Fibroblast of peridontal ligament (primary cell): ENCODE measurements around the gene MC3R.
"Not testable (repeated sequence)": the region's sequence is repeated elsewhere in the genome, so short reads cannot be mapped to it uniquely, and the experiment has no call there.

Experiments
- DNase-seq: peaks from one replicate; pipeline ENCODE4 v3.0.0-alpha.2; 2010; ENCODE audit errors: extremely low read depth

Gene MC3R

GRCh38 chr20:56247954-56248782, at the start of gene MC3R:
TSS of gene MC3R (plus strand) at chr20:56248732. CDS start at chr20:56248844, 112 bp downstream.
- DNase-seq, result peak; percentile 30

DNA sequence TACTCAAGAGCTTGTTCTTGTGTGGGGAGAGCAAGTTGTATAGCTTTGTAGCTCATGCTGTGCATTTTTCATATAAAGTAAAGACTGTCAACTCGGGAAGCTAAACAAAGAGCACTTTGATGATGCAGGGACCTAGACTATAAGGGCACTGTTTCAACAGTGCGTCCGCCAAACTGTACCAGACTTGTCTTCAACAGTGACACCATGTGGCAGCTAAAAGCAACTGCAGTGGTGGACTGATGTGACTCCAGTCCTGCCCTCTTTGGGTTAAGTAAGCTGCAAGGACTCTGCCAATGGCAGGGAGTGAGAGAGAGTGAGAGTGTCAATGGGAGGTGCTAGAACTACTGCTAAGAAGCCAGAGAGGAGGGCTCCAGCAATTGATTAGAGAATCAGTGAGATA, 48.1 kb upstream of the MC3R start:
- no peak for DNase-seq

DNA sequence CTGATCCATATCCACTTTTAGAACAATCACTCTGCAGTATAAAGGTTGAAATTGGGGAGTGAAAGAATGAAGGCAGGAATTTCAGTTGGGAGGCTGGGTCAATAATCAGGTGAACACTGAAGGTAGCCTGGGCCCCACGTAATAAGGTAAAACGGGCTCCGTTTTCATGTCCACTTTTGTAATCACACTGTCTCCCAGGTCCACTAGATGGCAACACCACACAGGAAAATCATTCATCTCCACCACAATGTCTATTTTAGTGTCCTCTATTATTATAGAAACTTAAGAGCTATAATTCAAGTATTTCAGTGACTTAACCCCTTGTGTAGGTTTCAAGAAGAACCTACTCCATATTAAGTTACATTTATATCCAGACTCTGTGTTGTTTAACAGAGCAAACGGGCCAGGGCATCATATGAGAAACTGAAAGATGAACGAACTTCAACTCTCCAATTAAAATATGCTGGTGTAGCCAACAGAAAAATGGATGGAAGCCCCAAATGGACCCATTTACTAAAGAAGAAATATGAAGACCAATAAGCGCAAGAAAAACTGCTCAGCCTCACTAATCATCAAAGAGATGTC, 45.9 kb upstream of the MC3R start:
- peak; percentile 24 for DNase-seq

GRCh38 chr20:56204206-56204605, 44.3 kb upstream of the MC3R start:
- no peak for DNase-seq

DNA sequence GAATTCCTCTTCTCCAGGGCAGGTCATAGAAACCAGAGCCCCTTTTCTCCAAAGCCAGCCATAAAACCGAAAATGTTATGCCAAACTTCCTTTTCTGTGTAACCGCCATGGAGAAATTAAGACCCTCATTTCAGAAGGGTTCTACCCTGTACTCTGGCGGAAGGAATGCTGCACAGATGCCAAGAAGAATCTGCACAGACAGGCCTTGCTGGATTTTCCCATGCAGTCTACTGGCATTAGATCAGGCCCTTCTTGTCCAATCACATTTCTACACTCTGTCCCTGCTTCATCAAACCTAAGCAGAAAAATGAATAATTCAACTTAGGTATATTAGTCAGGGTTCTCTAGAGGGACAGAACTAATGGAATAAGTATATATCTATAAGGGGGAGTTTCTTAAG, 43.2 kb upstream of the MC3R start:
- DNase-seq, result no peak

DNA sequence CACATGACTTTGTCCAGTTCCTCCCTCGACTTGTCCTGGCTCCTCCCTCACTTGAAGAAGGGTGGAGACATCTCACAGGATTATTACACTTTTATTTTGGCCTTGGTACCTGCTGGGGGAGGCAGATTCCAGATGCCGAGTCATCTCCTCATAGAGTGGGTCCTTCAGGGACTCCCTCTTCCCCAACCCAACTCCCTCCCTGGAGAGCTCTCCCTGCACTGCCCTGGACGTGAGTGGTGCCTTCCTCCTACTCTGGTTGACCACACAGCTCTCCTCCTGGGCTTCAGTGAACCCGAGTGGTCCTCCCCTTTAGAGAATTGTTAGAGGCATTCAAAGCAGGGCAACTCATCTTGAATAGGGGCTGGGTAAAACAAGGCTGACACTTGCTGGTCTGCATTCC, 40.9 kb upstream of the MC3R start:
- no peak for DNase-seq

- DNase-seq, result no peak
Observed at GRCh38 chr20:56208121-56208520, 40.4 kb upstream of the MC3R start.

- no peak for DNase-seq
Observed at GRCh38 chr20:56211051-56211450, 37.5 kb upstream of the MC3R start.

- DNase-seq, result no peak
Observed at GRCh38 chr20:56212091-56212490, 36.4 kb upstream of the MC3R start.

- DNase-seq, result no peak
Observed at GRCh38 chr20:56213321-56213720, 35.2 kb upstream of the MC3R start.

DNA sequence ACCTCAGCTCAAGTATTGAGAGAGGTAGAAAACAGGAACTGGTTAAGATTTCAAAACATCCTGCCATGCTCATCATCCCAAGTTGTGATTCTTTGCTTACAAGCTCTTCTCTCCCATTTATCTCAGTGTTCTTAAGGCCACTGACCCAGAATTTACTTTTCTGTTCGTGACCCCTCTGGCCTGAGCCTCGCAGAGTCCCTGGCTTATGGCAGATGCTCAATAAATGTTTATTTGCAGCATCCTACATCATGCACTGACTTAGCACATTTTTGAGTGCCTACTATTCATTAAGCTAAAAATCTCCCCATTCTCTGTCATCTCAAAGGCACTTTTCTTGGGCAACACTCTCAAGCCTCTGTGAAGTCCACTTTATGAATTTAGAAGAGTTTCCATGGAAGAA, 33.4 kb upstream of the MC3R start:
- DNase-seq, result no peak

GRCh38 chr20:56217829-56218228, 30.7 kb upstream of the MC3R start:
- DNase-seq, result no peak

GRCh38 chr20:56221186-56221585, 27.3 kb upstream of the MC3R start:
- DNase-seq, result not testable (repeated sequence)

DNA sequence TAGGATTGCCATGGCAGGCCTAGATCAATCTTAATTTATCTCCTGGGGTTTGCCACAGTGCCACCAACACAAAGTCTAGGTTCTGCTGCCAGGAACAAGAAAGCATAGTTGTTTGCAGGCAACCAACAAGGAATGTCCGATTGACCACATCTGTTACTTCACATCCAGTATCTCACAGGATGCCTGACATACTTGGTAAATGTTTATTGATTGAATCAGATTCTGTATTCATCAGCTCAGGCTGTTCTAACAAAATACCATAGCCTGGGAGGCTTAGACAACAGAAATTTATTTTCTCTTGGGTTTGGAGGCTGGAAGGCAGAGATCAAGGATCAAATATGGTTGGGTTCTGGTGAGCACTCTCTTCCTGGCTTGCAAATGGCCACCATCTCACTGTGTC, 26.3 kb upstream of the MC3R start:
- DNase-seq, result no peak

GRCh38 chr20:56222945-56223344, 25.6 kb upstream of the MC3R start:
- DNase-seq, result no peak

GRCh38 chr20:56223352-56223751, 25.2 kb upstream of the MC3R start:
- no peak for DNase-seq

GRCh38 chr20:56228021-56228420, 20.5 kb upstream of the MC3R start:
- no peak for DNase-seq

GRCh38 chr20:56229812-56230211, 18.7 kb upstream of the MC3R start:
- no peak for DNase-seq

DNA sequence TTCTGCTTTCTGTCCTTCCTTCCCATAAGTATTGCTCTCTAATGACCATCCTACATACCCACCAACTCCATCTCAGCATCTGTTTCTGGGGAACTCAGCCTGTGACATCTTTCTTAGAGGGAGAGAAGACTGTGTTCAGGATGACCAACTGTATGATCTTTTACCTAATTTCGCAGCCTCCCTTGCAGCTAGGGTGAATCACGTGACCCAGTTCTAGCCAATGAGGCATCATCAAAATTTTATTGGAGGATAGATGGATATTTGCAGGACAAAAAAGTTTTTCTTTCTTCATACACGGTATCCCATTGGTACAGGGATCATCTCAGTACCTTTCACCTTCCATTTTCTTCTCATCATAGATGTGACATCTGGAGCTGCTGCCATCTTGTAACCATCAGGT, 14.4 kb upstream of the MC3R start:
- no peak for DNase-seq

- DNase-seq, result no peak
Observed at GRCh38 chr20:56237335-56237734, 11.2 kb upstream of the MC3R start.

DNA sequence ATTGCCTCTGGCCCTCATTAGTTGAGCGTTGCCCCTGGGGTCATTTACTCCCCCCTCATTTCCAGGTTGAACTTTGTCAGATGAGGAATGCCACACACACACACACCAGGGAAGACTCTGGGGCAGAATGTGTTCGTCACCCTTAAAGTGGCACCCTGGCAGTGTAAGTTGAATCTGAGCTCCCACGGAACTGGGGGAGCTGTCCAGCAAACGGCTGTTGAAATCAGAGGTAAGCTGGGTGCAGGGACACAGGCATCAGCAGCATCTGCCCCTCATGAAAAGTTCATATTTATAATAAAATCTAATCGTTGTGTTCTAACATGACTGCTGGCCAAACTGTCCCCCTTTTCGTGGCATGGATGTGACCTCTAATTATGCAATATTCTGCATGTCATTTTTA, 4.3 kb upstream of the MC3R start:
- DNase-seq, result no peak

GRCh38 chr20:56245761-56246160, 2.8 kb upstream of the MC3R start:
- no peak for DNase-seq

- no peak for DNase-seq
Observed at GRCh38 chr20:56249244-56249955, 868 bp downstream of the MC3R start.
